WI38 (cell line): ENCODE measurements around the gene EPB41L1.
A peak's percentile ranks its signal among the peaks of the same experiment; 100 is the strongest.

Experiments used
- H3K4me3 ChIP-seq: 2 replicates; pipeline ENCODE4 v1.5.1; 2011; ENCODE audit warnings: low read depth, mild to moderate bottlenecking, control low read depth, low read length
- TF ChIP-seq, protein P1 (sequence below): IDR thresholded peaks from 2 replicates; pipeline ENCODE4 v1.5.1; 2012; ENCODE audit warnings: low read depth, mild to moderate bottlenecking, control low read depth, low read length

Gene EPB41L1

DNA sequence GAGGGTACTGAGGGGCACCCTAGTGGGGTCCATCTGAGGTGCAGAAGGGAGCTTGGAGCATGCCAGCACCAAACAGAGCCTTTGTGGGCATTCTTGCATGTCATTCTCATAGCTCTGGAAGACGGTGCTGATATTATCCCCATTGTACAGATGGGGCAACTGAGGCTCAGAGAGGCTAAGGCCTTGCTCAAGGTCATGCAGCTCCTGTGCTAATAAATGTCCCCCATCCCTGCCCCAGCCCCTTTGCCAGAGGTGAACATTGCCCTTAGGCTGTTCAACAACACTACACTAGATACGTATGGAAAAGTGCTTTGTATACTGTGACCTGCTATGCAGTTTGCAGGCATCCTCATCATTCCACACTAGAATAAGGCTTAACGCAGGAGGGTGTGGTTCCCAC is 5.5 kb upstream of the EPB41L1 start:
- TF ChIP-seq, protein P1, sequence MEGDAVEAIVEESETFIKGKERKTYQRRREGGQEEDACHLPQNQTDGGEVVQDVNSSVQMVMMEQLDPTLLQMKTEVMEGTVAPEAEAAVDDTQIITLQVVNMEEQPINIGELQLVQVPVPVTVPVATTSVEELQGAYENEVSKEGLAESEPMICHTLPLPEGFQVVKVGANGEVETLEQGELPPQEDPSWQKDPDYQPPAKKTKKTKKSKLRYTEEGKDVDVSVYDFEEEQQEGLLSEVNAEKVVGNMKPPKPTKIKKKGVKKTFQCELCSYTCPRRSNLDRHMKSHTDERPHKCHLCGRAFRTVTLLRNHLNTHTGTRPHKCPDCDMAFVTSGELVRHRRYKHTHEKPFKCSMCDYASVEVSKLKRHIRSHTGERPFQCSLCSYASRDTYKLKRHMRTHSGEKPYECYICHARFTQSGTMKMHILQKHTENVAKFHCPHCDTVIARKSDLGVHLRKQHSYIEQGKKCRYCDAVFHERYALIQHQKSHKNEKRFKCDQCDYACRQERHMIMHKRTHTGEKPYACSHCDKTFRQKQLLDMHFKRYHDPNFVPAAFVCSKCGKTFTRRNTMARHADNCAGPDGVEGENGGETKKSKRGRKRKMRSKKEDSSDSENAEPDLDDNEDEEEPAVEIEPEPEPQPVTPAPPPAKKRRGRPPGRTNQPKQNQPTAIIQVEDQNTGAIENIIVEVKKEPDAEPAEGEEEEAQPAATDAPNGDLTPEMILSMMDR, result no peak
- no peak overlapping the region for H3K4me3 ChIP-seq

DNA sequence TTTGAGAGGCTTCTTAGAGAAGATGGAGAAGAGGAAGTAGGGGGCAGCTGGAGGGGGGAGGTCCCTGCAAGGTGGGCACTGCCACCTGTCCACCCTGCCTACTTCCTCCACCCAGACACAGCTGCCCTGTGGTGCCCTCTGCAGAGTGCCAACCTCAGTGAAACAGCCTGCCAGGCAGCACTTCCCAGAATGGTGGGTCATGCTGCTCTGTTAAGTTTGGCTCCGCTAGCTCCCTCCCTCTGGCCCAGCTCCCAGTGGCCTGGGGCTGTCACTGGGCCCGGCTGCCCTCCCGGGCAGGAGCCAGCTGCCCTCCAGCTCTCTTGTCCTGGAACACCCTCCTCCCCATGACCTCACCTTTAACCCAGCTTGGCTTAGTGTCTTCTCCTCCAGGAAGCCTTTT is 5.1 kb upstream of the EPB41L1 start:
- TF ChIP-seq, protein P1, result no peak
- no peak overlapping the region for H3K4me3 ChIP-seq

DNA sequence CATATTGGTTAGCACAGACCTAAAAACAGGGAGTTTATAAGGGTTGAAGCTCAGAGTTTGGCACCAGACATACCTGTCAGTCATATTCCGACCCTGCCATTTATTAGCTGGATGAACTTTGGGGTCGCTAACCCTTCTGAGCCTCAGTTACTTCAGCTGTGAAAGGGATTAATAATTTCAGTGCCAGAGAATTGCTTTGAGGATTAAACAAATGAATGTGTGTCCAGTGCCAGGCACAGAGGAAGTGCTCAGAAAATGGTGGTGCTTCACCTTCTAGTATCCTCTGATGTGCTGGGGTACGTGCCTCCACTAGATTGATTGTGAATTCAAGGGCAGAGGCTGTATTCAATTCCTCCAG is 4.1 kb upstream of the EPB41L1 start:
- H3K4me3 ChIP-seq, result no peak overlapping the region

DNA sequence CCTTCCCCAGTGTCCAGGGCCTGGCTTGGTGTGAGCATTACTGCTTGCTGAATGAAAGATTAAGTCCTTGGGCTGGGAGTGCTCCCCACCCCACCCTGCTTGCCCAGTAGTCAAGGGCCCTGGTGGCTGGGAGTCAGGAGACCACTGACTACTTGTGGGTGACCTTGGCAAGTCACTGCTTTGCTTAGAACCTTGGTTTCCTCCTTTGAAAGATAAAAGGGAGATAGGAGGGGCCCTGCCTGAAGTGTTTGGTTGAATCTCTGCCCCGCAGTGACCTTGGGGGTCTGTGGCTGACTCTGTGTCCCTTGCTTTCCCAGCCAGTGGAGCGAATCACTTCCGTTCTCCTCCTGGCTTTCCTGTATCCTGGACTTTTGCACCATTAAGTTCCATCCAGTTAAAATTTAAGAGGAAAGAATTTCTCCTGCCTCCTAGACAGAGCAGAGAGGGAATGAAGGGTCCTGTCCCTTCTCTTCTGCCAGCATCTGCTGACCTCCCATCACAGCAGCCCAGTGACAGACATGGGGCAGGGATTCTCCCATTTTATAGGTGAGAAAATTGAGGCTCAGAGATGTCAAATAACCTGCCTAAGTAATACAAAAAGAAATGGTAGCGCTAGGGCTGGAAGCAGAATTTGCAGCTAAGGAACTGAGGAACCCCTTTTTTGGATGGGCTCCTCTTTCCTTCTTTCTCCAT is 3.5 kb upstream of the EPB41L1 start:
- no peak overlapping the region for H3K4me3 ChIP-seq

More for the DNA sequence above, 4.1 kb upstream of the EPB41L1 start:
- TF ChIP-seq, protein P1, result no peak

DNA sequence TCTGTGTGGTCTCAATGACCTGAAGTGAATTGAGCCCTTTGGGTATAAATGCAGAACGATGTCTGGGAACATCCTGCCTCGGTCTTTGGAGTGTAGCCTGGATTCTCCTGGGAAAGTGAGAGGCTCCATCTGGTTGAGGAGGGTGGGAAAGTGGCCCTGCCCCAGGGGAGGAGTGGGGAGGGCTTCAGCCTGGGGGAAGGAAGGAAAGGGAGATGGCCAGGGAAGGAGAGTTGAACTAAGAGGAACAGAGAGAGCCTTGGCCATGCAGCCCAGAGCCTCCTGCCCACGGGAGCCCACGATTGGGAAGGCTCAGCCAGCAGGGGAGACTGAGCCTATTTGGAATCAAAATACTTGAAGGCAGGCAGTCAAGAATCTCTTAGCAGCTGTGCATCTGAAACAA is 2.3 kb upstream of the EPB41L1 start:
- H3K4me3 ChIP-seq, result no peak overlapping the region
- TF ChIP-seq, protein P1, result no peak

More for the DNA sequence above, 3.5 kb upstream of the EPB41L1 start:
- TF ChIP-seq, protein P1, result no peak

DNA sequence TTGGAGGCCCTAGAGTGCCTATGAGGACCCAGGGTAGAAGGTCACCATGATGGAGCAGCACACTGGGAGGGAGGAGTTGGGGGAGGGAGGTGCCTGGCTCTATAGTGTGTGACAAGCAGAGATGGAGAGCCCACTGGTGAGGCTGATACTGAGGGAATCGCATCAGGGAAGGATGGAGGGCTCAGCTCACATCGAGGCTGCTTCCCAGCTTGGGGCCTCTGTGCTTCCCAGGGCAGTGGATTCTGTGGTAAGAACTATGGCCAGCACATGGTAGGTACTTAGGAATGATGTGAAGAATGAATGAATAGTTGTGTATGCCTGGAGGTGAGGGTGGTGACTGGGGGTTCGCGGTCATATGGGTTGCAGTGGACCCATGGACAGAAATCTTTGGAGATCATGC is 1.3 kb upstream of the EPB41L1 start:
- TF ChIP-seq, protein P1, result no peak
- H3K4me3 ChIP-seq, result no peak overlapping the region

DNA sequence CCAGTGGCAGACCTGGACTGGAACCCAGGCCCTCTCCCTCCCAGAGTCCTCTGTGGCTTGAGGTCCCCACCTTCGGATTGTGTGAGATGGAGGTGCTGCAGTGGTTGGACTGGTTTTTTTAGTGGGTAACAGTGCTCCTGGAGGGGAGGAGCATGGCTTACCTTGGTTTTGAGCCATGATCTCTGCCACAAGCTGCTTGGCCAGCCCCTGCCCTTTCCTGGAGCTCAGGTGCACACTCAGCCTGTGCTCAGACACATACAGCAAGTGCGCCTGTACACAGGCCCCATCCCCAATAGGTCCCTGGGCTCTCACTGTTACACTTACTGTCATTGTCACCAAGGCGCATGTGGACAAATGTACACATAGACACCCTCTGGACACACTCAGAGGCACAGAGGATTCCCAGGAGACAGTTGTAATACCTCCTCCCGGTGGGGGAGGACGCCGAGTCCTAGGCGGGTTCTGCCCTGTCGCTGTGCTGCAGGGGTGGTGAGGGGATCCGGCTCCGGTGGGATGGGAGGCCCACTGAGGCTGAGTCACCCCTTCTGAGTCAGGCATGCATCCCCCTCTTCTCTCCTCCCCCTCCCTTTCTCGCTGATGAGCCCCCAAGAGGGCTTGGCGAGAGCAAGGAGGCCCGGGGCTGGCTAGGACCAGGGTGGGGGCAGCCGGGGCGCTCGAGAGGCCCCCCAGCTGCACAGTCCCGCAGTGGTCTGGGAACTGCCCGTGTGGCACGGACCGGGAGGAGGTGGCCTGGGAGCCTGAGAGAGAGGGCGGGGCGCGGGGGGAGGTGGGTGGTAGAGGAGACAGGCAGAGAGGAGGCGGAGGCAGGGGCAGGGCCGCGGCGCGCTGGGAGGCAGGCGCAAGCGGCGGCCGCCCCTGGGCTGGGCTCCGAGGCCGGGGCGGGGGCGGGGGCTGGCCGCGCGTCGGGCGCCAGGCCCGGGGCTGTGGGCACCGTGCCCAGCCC is 522 bp upstream of the EPB41L1 start:
- peak overlapping the region; percentile 80 for H3K4me3 ChIP-seq
- TF ChIP-seq, protein P1, result no peak
